GM18517 (cell line): ENCODE measurements around the gene SH3RF3.

Source experiments
- ATAC-seq: cut with Tn5 transposase; IDR thresholded peaks from one replicate; pipeline ENCODE4 v1.9.1; 2021; ENCODE audit warnings: mild to moderate bottlenecking, moderate library complexity; ENCODE audit not compliant: unreplicated experiment

SH3RF3 gene

DNA sequence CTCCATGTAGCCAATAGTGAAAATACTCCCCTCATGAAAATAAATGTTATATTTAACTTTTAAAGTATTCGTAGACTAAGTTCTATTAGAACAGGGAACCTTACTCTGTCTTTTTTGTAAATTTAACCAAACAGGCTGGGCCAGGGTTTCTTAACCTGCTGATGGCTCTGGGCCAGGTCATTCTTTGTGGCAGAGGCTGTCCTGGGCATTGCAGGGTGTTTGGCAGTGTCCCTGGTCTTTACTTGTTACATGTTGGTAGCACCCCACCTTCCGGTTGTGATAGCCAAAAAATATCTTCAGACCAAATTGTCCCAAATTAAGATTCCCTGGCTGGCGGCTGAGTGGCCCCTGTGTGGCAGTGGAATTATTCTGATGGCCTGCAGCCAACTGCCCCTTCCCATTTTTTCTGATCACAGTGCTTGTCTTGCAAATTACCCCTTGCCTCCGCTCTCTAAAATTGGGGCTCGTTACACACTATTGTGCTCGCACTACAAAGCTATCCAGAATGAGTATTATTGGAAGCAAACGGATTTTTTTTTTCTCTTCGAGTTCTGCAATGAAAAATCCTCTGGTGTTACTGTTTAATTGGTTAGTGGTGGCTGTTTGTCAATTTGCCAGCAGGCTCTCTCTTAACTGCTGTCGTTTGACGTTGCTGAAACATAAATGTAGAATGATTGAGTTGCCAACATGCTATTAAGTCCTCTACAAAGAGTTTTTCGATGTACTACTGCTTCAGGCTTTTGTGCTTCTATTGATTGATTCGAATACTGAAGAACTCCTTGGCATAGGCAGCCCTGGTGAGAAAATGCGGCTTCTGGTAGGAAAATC lies 216.9 kb downstream of the SH3RF3 start:
- ATAC-seq, result no peak

DNA sequence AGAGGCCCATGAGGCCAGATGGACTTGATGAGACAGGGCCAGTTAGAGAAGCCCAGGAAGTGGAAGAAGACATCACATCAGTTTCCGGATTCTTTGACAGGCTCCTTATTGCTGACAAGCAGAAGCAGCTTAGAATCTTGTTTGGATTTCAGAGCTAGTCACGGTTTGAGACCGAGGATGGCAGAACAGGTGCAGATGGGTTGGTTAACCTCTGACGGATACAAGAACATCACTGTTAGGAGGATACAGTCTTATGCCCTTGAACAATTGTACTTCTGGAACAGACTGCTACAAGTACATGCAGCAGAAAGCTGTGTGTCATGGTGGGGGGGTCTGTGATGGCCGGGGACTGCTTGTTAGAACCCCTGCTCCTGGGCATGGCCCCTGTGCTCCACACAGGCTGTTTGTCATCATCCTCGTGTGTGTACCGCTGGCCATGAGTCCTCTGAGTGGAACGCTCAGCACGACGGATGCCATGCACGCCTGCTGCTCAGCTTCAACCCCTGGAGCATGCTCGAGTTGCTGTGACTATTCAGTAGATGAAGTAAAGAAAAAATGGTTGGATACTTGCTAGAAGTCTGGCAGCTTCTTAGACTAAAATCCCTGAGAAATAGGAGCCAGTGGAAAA lies 217.7 kb downstream of the SH3RF3 start:
- ATAC-seq, result no peak

DNA sequence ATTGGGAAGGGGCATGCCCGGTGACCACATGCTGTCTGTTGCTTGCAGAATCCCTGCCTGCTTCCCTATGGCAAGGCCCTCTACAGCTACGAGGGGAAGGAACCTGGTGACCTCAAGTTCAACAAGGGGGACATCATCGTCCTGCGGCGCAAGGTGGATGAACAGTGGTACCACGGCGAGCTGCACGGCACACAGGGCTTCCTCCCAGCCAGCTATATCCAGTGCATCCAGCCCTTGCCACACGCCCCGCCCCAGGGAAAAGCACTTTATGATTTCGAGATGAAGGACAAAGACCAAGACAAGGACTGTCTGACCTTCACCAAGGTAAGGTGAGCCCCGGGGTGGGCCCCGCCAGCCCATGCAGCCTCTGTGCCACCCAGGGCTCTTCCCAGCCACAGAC lies 218.6 kb downstream of the SH3RF3 start:
- no peak for ATAC-seq

DNA sequence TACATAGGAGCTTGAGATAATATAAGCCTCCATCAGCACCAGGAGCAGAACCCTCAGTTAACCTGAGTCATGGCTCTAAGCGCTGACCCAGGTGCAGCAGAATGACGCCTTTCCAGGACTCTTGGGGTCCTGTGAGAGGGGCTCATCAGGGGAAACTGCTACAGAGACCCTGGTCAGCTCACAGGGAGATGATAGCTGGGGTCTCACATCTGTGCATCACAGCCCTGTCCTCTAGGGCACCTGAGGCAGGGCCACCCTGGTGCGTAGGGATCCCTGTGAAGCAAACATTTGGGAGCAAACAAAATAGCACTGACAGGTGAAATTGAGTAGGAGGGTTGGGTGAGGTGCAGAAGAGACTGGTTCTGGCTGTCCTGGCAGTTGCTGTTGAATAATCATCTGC lies 219.2 kb downstream of the SH3RF3 start:
- no peak for ATAC-seq

DNA sequence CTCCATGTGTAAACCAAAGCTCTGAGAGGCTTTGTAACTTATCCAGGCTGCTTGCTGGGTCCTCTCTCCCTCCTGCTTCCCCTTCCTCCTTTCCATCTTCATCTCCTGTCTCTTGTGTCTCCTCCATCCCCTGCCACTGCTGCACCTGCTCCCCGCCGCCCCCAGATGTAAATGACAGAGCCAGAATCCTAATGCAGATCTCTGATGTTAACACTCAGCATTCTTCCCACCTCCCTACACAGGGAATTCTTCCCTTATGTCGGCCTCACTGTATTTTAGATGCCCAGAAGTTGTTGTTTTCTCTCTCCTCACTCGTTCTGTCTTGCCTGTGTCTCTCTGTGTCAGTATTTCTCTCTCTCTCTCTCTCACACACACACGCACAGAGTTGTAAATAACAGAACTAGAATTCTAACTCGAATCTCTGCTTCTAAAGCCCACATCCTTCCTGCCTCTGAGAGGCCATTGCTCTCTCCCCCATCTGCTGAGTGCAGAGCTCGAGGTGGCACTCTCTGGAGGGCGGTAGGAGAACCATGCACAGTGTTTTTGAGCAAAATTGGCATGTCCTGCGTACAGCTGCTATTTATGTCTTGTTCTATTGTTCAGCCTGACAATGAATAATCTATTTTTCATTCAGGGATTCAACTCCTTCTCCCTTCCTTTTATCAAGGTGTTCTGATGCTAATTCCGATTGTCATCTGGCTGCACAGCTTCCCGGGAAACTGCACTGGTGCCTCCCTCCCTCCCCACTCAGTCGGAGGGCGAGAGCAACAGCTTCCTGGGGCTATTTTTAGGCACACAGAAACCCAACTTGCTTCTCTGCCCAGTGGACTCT lies 219.9 kb downstream of the SH3RF3 start:
- ATAC-seq, result peak; percentile 69

DNA sequence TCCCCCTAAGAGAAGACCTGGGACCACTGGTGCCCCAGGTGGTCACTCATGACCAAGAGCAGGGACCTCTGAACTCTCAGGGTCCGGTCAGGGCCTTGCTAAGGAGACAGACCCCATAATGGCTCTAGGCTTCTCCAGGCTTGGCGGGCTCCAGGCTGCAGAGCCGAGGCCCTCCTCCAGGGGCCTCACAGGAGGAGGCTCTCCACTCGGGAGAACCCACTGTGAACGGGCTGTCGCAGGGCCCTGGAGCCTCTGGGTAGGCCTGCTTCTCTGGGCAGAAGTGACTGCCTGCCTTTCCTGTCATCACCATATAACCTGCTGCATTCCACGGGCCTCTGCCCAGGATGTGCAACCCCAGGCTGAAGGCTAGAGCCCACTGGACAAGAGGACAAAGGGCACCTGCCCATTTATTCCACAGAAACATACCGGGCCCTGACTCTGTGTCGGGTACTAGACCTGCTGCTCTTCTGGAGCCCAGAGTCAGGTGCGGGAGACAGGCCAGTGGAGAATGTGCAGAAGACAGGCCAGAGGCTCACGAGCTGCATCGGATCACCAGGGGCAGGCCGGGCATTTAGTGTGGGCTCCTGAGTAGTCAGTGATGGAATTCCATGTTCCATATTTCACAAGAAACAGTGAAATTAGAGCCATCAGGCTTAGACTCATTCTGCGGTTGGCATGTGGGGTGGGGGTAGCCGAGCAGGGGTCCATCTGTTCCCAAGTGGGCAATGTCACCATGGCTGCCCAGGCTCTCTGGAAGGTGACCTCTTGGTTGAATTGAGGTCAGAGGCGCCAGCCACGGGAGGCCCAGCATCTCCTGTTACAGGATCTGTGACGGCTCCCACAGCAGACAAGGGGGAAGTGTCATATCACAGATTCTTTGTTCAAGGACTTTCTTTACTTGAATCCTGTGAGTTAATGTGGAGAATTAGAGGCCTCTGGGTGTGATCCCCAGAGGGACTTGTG lies 220.8 kb downstream of the SH3RF3 start:
- no peak for ATAC-seq

DNA sequence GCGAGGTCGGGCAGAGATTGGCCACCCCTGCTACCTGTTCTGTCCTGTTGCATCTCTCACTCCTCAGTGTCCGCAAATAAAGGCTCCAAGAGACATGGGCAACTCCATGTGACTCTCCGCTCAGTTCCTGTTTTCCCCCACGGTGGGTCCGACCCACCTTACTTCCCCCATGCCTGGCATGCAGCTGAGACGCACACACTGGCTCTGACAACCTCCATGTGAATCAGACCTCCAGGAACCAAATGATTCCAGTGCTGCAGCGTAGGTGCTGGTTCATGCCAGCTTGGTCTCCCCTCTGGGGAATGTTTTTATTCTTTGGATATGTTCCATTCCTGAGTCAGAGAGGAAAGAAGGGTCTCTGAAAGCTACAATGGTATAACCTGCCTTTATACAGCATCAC lies 221.5 kb downstream of the SH3RF3 start:
- ATAC-seq, result no peak

DNA sequence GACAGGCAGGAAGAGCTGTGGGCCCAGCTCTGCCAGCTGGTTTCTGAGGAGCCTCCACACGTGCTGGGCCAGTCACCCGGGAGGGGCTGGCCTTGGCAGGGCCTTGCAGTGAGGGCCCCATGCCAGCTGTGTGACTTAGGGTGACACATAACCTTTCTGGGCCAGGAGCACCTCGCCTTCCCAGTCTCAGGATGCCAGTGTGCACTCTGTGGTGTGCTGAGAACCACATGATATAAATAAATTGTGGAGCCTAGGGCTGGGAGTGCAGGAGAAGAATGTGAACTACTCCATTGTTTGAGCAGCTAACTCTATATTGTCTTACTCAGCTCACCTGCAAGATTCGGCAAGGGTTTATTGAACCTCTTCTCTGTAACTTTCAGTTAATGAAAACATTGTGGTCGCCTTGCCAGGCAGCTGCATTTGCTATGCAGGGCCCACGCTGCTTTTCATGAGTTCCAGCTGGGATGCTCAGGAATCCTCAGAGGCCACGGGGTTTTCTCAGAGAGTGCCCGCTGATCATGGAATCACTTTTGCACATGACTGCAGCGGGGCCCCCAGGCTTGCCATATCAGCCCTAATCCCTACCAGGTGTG lies 222.3 kb downstream of the SH3RF3 start:
- ATAC-seq, result no peak

DNA sequence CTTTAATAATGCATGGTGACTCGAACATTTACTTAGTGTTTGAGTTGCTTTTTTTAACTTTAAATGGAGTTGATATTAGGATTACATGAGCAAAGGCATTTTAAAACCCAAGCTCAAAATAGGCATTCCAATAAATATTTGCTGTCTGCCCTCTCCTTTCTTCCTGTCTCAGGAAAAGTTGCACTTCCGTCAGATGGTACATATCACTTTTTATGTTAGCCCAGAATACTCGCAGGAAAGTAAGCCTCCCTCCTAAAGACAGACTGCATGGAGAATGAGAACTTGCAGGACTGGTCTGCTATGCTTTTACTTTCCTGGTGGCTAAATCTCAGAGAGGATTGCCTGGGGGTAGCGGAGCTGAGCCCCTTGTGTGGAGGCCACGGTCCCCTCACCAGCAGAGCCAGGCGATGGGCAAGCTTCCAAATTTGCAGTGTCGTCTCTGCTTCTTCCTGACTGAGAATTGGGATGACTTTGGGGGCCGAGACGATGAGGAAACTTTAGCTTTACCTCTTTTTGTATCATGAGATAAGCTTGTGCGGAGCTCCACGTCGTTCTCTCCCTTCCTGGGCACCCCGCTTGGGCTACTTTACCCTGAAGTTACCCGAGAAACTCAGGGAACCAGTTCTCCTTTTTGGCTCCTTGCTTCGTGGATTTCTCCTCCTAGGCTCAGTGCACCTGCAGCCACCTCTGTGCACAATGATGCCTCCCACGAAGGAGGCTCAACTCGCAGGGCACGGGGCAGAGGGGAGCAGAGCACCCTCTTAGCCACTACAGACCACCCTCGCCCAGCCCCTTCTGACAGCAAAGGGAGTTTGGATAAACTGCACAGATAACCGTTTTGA lies 223.3 kb downstream of the SH3RF3 start:
- no peak for ATAC-seq

DNA sequence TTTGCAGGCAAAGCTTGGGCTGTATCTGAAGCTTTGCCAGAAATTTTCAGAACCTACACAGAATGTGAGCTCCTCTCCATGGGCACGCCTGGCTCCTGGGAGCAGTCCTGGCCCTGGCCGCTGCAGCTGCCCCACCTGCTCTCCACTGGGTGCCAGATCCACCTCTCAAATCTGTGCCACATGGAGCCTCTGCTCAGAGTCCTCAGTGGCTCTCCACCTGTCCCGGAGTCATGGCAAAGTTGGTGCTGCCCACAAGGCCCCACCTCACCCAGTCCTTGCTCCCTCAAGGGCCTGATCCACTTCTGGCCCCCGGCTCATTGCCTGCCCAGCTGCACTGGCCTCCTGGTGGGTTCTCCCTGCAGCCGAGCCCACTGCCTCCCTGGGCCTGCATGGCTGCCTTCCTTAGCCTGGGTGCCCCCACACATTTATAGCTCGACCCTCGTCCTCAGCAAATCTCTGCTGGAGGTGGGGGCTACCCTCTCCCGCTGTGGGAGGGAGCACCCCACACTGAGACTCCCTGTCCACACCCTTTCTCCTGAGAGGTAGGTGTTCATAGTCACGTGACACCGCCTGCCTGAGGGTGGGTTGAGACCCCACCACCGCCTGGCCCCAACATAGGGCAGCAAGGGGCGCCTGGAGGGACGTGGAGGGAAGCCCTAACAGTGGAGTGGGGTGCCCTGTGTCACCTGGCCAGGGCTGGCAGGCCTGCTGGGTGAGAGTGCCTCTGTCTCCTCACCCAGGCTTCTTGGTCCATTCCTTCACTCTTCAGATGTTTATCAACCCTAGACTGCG lies 224.1 kb downstream of the SH3RF3 start:
- ATAC-seq, result no peak

DNA sequence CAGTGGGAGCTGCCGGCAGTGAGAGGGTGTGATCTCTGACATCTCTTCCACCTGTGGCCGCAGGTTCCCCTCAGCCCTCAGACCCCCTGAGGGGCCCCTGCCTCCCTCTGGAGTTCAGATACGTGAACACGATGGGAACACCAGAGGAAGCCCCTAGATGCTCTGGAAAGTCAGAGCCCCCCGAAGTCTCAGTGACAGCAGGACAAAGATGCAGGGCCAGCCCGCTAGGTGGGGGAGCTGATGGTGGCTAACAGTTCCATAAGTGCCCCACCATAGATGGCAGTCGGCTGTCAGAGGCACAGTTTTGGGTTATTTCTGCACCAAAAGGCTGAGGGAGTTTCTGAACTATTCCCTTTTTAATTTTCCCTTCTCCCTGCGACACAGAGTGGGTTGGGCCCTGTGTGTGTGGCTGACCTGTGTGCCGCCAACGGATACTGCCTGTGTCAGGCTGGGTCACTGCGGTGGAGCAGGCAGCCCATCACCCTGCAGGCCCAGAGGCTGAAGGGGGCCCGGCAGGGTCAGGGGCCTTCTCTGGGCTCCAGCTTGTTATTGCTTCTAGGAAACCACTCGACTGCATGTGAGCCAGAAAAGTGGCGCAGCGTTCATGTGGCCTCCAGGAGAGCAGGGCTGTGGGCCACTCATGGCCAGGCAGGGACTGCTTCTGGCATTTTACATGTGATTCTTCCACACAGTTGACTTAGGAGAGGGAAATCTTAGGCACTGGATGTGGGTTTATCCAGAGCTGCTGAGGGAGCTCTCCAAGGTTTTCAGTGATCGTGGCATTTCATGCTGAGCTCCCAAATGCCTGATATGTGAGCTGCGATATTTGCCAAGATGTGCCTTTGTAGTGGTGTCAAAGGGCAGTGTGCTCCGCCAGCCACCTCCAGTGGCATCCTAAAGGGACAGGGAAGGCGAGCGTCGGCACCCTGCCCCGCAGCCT lies 225.1 kb downstream of the SH3RF3 start:
- ATAC-seq, result no peak

DNA sequence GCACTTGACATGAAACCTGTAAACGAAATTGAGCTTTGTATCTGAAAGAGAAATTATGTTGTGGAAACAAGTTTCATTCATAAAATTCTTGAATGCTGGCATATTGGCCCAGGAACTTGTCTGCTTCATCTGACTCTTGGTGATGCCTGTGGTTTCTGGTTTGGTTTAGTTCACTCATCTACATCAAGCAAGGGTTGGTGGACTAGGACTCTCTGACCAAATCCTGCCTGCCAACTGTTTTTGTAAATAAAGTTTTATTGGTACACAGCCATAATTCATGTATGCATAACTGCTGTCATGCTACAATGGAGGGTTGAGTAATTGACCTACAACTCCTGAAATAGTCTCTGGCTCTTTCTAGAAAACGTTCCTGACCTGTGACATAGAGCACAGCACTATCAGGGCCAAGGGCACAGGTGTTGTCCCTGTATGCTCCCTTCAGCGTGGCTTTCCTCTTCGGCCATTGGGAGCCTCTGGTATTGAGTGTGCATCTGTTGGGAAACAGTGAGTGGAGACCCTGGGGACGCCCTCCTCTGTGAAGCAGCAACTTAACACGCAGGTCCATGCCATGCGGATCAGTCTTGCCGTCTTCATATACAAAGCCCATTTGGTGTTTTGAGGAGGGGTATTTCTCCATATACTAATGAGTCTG lies 226.3 kb downstream of the SH3RF3 start:
- ATAC-seq, result no peak

DNA sequence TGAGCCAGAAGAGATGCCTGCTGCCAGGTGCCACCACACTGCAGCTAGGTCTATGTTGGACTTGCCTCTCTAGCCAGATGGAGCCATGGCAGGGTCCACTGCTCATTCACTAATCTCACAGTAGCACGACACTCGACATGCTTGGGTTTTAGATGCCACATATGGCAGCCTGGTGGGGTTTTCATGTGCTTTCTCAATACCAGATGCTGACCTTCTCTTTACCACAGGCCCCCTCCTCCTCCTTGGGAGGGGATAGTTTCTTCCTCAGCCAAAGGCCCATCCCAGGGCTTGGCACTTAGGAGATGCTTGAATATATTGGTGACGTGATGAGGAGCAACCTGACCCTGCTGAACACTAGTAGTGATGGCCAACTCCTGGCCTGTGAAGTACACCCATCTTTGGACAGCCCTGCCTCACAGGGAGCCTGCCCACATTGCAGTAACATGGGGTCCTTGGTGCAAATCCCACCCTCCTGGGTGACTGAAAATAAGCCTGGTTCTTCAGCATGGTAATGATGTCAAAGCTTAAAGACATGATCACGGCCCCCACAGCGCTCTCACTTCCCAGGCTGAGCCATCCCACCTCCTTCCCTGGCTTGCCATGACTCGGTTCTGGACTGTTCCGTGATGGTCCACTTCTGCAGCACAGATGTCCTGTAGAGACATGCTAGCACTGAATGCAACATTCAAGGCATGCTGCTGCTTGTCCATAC lies 227.5 kb downstream of the SH3RF3 start:
- no peak for ATAC-seq

DNA sequence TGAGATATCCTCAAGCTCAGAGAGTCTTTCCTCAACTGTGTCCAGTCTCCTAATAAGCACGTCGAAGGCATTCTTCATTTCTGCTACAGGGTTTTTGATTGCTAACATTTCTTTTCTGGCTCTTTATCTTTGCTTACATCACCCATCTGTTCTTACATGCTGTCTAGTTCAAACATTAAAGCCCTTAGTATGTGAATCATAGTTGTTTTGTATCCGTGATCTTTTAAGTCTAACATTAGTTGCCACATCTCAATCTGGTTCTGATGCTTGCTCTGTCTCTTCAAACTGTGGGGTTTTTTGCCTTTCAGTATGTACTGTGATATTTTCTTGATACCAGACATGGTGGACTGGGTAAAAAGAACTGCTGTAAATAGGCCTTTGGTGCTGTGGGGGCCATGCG lies 235.2 kb downstream of the SH3RF3 start:
- ATAC-seq, result no peak

DNA sequence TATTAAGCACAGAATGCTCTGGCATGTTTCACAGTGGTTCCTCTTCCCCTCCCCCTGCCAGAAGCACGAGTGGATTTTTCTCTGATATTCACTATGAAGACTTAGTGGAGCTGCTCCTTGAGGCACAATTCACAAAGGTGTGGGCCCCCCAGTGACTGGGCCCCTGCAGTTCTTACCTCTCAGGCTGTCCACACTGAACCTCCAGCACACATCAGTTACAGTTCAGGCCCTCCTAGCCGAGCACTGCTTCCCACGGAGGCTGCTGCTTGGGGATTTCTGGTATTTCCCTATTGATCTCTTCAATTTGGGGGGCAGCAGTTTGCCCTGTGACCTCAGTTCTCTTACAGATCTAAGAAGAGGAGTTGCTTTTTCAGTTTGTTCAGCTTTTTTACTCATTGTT lies 236.1 kb downstream of the SH3RF3 start:
- ATAC-seq, result no peak

DNA sequence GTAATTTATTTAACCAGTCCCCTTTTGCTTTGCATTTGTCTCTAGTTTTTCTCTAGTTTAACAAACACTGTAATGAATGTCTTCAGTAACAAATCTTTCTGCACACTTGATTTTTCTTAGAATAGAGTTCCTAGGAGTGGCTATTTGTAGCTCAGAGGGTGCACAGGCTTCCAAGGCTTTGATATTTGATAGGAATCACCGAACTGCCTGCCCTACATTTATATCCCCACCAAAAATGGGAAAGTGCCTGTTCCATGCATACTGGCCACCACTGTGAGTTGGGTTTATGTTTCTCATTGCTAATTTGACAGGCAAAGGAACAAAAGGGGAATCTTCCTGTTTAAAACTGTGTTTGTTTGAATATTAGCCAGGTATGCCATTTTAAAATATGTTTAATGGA lies 238.7 kb downstream of the SH3RF3 start:
- ATAC-seq, result no peak
